GM12878 (cell line): ENCODE measurements around the gene TMEM63C. TPM values are rescaled to one million over a fixed set of nuclear protein-coding genes. Genes with fewer than 3 reads are reported as not detected.

Source experiments
- ATAC-seq: fragments of 200-7000 bp; cut with Tn5 transposase; 3 replicates; pipeline ENCODE4 v1.9.1; 2020; ENCODE audit warnings: mild to moderate bottlenecking, moderate library complexity
- BruUV-seq: library from RNA; stranded (reverse); fragments of 400-500 nt; replicated peaks from 2 replicates; lab custom pipeline; 2021; lab: Mats Ljungman, UMichigan
- CTCF ChIA-PET: fragments of 300-600 bp; sonication (Branson Sonifier 250); formaldehyde crosslinking; extraction: SDS; loops from one replicate; lab custom pipeline; 2021; ENCODE audit warnings: inconsistent platforms; lab: Yijun Ruan, JAX
- POLR2A ChIA-PET: fragments of 350-600 bp; formaldehyde crosslinking; extraction: SDS; loops from one replicate; lab custom pipeline; 2021; ENCODE audit warnings: inconsistent platforms; lab: Charles Lee
- RAD21 ChIA-PET: fragments of 300-600 bp; sonication (Branson Sonifier 250); formaldehyde crosslinking; loops from one replicate; lab custom pipeline; 2023; ENCODE audit warnings: antibody characterized with exemption; ENCODE audit not compliant: unreplicated experiment; lab: Charles Lee
- SMC1A ChIA-PET: fragments of 300-600 bp; sonication (Branson Sonifier 250); formaldehyde crosslinking; loops from one replicate; lab custom pipeline; 2023; ENCODE audit not compliant: unreplicated experiment, uncharacterized antibody; lab: Charles Lee
- DNase-seq: peaks from one replicate; pipeline ENCODE4 v3.0.0-alpha.2; 2011; ENCODE audit warnings: low read depth, low spot score
- FAIRE-seq: peaks from 3 replicates; lab custom pipeline; 2011; peaks lifted over from hg19 to GRCh38; lab: Jason Lieb, UNC
- H2AFZ ChIP-seq: 2 replicates; pipeline ENCODE4 v1.6.0; 2011; ENCODE audit warnings: low read depth, low read length, control low read depth; ENCODE audit not compliant: control insufficient read depth
- H3K27ac ChIP-seq: 2 replicates; pipeline ENCODE4 v1.5.1; 2011; ENCODE audit warnings: control low read depth; ENCODE audit not compliant: control insufficient read depth, insufficient read depth
- H3K27me3 ChIP-seq, 2 experiments: replicated peaks in 1 of 2; 2 replicates each; pipeline versions ENCODE4 v1.6.0 to v1.6.1; 2011; ENCODE audit warnings: low read length in 1 of 2; ENCODE audit not compliant: control insufficient read depth in 2 of 2, insufficient read depth in 2 of 2
- H3K36me3 ChIP-seq, 2 experiments: 2 replicates each; pipeline ENCODE4 v1.5.1; 2011; ENCODE audit warnings: low read length in 1 of 2; ENCODE audit not compliant: control insufficient read depth in 2 of 2, insufficient read depth in 2 of 2
- H3K4me1 ChIP-seq: 2 replicates; pipeline ENCODE4 v1.6.1; 2011; ENCODE audit warnings: mild to moderate bottlenecking, low read length, moderate library complexity, mixed read lengths; ENCODE audit not compliant: control insufficient read depth, insufficient read depth
- H3K4me2 ChIP-seq: 2 replicates; pipeline ENCODE4 v1.6.0; 2011; ENCODE audit warnings: control low read depth; ENCODE audit not compliant: control insufficient read depth, insufficient read depth
- H3K4me3 ChIP-seq: fragments of 200-600 bp; sonication (generic); 2 replicates; pipeline ENCODE4 v1.5.1; 2016
- H3K79me2 ChIP-seq: 2 replicates; pipeline ENCODE4 v1.6.0; 2011; ENCODE audit warnings: low read length; ENCODE audit not compliant: control insufficient read depth, insufficient read depth
- H3K9ac ChIP-seq: 2 replicates; pipeline ENCODE4 v1.8.0; 2011; ENCODE audit warnings: low read length, control low read depth, mixed read lengths; ENCODE audit not compliant: control insufficient read depth, insufficient read depth
- H3K9me3 ChIP-seq: replicated peaks from 3 replicates; pipeline ENCODE4 v1.5.1; 2011; ENCODE audit warnings: mild to moderate bottlenecking, low read length; ENCODE audit not compliant: control insufficient read depth, insufficient read depth
- H4K20me1 ChIP-seq: 2 replicates; pipeline ENCODE4 v1.6.0; 2011; ENCODE audit not compliant: control insufficient read depth, insufficient read depth
- BRCA1 ChIP-seq: IDR thresholded peaks from 2 replicates; pipeline ENCODE4 v1.6.1; 2011; ENCODE audit warnings: low read depth, low read length, improper control_type of control experiment
- EGR1 ChIP-seq, 2 experiments: IDR thresholded peaks; 1 replicate in 1 of 2; 2 replicates in 1 of 2; pipeline ENCODE4 v1.6.1; 2011 to 2012; ENCODE audit warnings: low read depth in 2 of 2, low read length in 2 of 2, borderline replicate concordance in 1 of 2, mild to moderate bottlenecking in 1 of 2, moderate library complexity in 1 of 2
- HDAC2 ChIP-seq: fragments of 200-600 bp; sonication (generic); IDR thresholded peaks from 2 replicates; pipeline ENCODE4 v1.6.1; 2017
- IKZF1 ChIP-seq: fragments of 450-650 bp; conservative IDR thresholded peaks from 2 replicates; pipeline ENCODE4 v1.6.1; 2017; ENCODE audit warnings: antibody characterized with exemption, mild to moderate bottlenecking
- IRF3 ChIP-seq: fragments of 450-650 bp; IDR thresholded peaks from 2 replicates; pipeline ENCODE4 v1.6.1; 2014; ENCODE audit warnings: mild to moderate bottlenecking
- RELA ChIP-seq: fragments of 450-650 bp; IDR thresholded peaks from 2 replicates; pipeline ENCODE4 v1.8.0; 2014; ENCODE audit warnings: borderline replicate concordance; ENCODE audit not compliant: partially characterized antibody
- SKIL ChIP-seq: fragments of 450-650 bp; IDR thresholded peaks from 2 replicates; pipeline ENCODE4 v1.6.1; 2017; ENCODE audit warnings: mild to moderate bottlenecking, low read depth, inconsistent platforms; ENCODE audit not compliant: poor library complexity, severe bottlenecking
- ZNF207 ChIP-seq: fragments of 450-650 bp; IDR thresholded peaks from 2 replicates; pipeline ENCODE4 v1.6.1; 2014; ENCODE audit warnings: antibody characterized with exemption, mild to moderate bottlenecking, borderline replicate concordance
- ZNF592 ChIP-seq: fragments of 450-650 bp; IDR thresholded peaks from 2 replicates; pipeline ENCODE4 v1.6.1; 2017; ENCODE audit warnings: mild to moderate bottlenecking, moderate library complexity
- ZNF622 ChIP-seq: fragments of 450-650 bp; IDR thresholded peaks from 2 replicates; pipeline ENCODE4 v1.6.1; 2017; ENCODE audit warnings: mild to moderate bottlenecking, inconsistent platforms
- ZNF687 ChIP-seq: fragments of 450-650 bp; IDR thresholded peaks from 2 replicates; pipeline ENCODE4 v1.6.1; 2017; ENCODE audit warnings: mild to moderate bottlenecking, moderate library complexity
- WGBS: methylation state at CpG from one replicate; pipeline ENCODE4 v1.1.6; 2016; ENCODE audit warnings: low lambda C conversion rate; ENCODE audit not compliant: insufficient replicate concordance, insufficient coverage; ENCODE audit errors: missing lambda C conversion rate; 5-methylcytosine and 5-hydroxymethylcytosine counted together
- in situ Hi-C: fragments of 300-500 bp; cut with MboI; formaldehyde crosslinking; loops from 9 replicates; pipeline ENCODE4 v1.14.3; 2018; ENCODE audit warnings: mixed read lengths
- intact Hi-C: fragments of 100-400 bp; cut with micrococcal nuclease; formaldehyde crosslinking; loops from one replicate; pipeline ENCODE4 v1.14.2; 2022; ENCODE audit not compliant: unreplicated experiment
- polyA plus RNA-seq, 11 experiments: library from polyadenylated mRNA; depleted of rRNA in 4 of 11; unstranded in 6 of 11; stranded (reverse) in 5 of 11; fragments of >200 nt; fragmentation: Nextera tagmentation in 4 of 11; fragmentation: Illumina TruSeq in 1 of 11; extraction: Ambion mirVana in 4 of 11; extraction: Trizol in 1 of 11; gene quantifications; 1 replicate in 1 of 11; 2 replicates in 10 of 11; pipeline versions ENCODE4 v1.2.1 to v1.2.3, GENCODE V29; 2011 to 2016; ENCODE audit warnings: inconsistent platforms in 2 of 11, missing spikeins in 2 of 11, low read depth in 1 of 11
- total RNA-seq, 4 experiments: library from RNA; depleted of rRNA in 3 of 4; stranded (reverse); fragments of >200 nt in 3 of 4; fragmentation: Illumina TruSeq in 1 of 4; extraction: Trizol in 1 of 4; gene quantifications; 2 replicates each; pipeline versions ENCODE4 v1.2.1 to v1.2.3, GENCODE V29; 2013 to 2021

Gene TMEM63C
- total and polyA plus RNA-seq, 10 of the 15 experiments (the other 5 are each of a cell fraction or from before 2014, with no cell fraction given): 0.06 to 1.3 (median 0.39) TPM; not detected in 4

- TF ChIP-seq SKIL (no peak), RELA (no peak), EGR1 (IDR thresholded peaks at IDR 0.05; ENCODE audit: borderline replicate concordance in 1 of 2, low read depth in 2 of 2, low read length in 2 of 2) (no peak), HDAC2 (no peak), ZNF622 (no peak), BRCA1 (no peak)
- TF ChIP-seq, all 136 proteins: peak for 0
Measured at GRCh38 chr14:77296155-77296554, 114.6 kb downstream of the TMEM63C start (continued).

GRCh38 chr14:77296906-77297305 is 115.3 kb downstream of the TMEM63C start:
- ChIA-PET SMC1A (interaction anchor here (2.7 kb wide), 1 partner anchor 19 kb away, joined by 11 read pairs; no protein-coding TSS in a partner anchor), POLR2A (no interaction called here), RAD21 (no interaction called here), CTCF (interaction anchor here (1.1 to 8.6 kb wide), 3 partner anchors 17 to 148 kb away, joined by 4 to 158 read pairs (median 4); no protein-coding TSS in a partner anchor)
- intact Hi-C loops: no loop called here
- Histone ChIP-seq H4K20me1 (no peaks in the 10 kb centered on the region), H3K4me1 (no peaks in the 10 kb centered on the region), H3K9me3 (no peaks in the 10 kb centered on the region), H3K4me2 (no peak overlapping the region), H3K9ac (no peak overlapping the region), H3K27me3 (no peaks in the 10 kb centered on the region), H2AFZ (no peak overlapping the region), H3K4me3 (no peak overlapping the region), H3K27ac (no peak overlapping the region), H3K36me3 (peaks cover 0 to 4% of the 10 kb centered on the region in 2 experiments; a peak in 1 of 4 replicates), H3K79me2 (no peaks in the 10 kb centered on the region)
- in situ Hi-C loops: no loop called here
- 85% methylated on average over 8 of the region's 8 CpGs for WGBS
- FAIRE-seq: no peak
- BruUV-seq: no TSS peak
- ATAC-seq: no peak
- no peak for DNase-seq
- TF ChIP-seq IKZF1: no peak
- no peak for TF ChIP-seq ZNF592
- no peak for TF ChIP-seq ZNF207
- no peak for TF ChIP-seq ZNF687
- no peak for TF ChIP-seq IRF3
